Hepatocyte (in vitro differentiated cells): ENCODE measurements around the gene TMEM131. TPM values are rescaled to one million over a fixed set of nuclear protein-coding genes. Genes with fewer than 3 reads are reported as not detected.

Experiments used
- DNase-seq: peaks from one replicate; pipeline ENCODE4 v3.0.0-alpha.2; 2016; ENCODE audit warnings: low spot score
- H2AFZ ChIP-seq: fragments of 200-600 bp; sonication (generic); 2 replicates; pipeline ENCODE4 v1.6.0; 2016; ENCODE audit warnings: antibody characterized with exemption, mild to moderate bottlenecking
- H3K27ac ChIP-seq: fragments of 200-600 bp; sonication (generic); 2 replicates; pipeline ENCODE4 v1.5.1; 2016; ENCODE audit warnings: mild to moderate bottlenecking
- H3K27me3 ChIP-seq: fragments of 200-600 bp; sonication (generic); 2 replicates; pipeline ENCODE4 v1.6.1; 2016
- H3K36me3 ChIP-seq: fragments of 200-600 bp; sonication (generic); replicated peaks from 2 replicates; pipeline ENCODE4 v1.5.1; 2016; ENCODE audit warnings: low read depth; ENCODE audit not compliant: insufficient read depth
- H3K4me1 ChIP-seq: fragments of 200-600 bp; sonication (generic); 2 replicates; pipeline ENCODE4 v1.5.1; 2016; ENCODE audit warnings: mild to moderate bottlenecking, moderate library complexity; ENCODE audit not compliant: insufficient read depth
- H3K4me2 ChIP-seq: fragments of 200-600 bp; sonication (generic); 2 replicates; pipeline ENCODE4 v1.6.0; 2016
- H3K4me3 ChIP-seq: fragments of 200-600 bp; sonication (generic); 2 replicates; pipeline ENCODE4 v1.5.1; 2016; ENCODE audit warnings: mild to moderate bottlenecking
- H3K79me2 ChIP-seq: fragments of 200-600 bp; sonication (generic); 2 replicates; pipeline ENCODE4 v1.6.0; 2017; ENCODE audit warnings: mild to moderate bottlenecking
- H3K9me2 ChIP-seq: fragments of 200-600 bp; sonication (generic); replicated peaks from 2 replicates; pipeline ENCODE4 v1.6.0; 2017; ENCODE audit warnings: mild to moderate bottlenecking; ENCODE audit not compliant: insufficient read depth
- H3K9me3 ChIP-seq: fragments of 200-600 bp; sonication (generic); 2 replicates; pipeline ENCODE4 v1.5.1; 2016; ENCODE audit warnings: low read depth, mild to moderate bottlenecking
- H4K20me1 ChIP-seq: fragments of 200-600 bp; sonication (generic); 2 replicates; pipeline ENCODE4 v1.6.0; 2016; ENCODE audit warnings: mild to moderate bottlenecking; ENCODE audit not compliant: insufficient read depth, poor library complexity, severe bottlenecking
- EZH2 ChIP-seq: fragments of 200-600 bp; sonication (generic); IDR thresholded peaks from 2 replicates; pipeline ENCODE4 v1.6.1; 2016; ENCODE audit warnings: antibody characterized with exemption, mild to moderate bottlenecking, borderline replicate concordance
- EZH2phosphoT487 ChIP-seq: fragments of 200-600 bp; sonication (generic); IDR thresholded peaks from one replicate; pipeline ENCODE4 v1.6.1; 2018; ENCODE audit warnings: antibody characterized with exemption, mild to moderate bottlenecking, low read depth, moderate library complexity; ENCODE audit not compliant: unreplicated experiment, severe bottlenecking
- WGBS: methylation state at CpG from one replicate; pipeline ENCODE4 v1.1.6; 2016; ENCODE audit warnings: low lambda C conversion rate; ENCODE audit errors: missing lambda C conversion rate; 5-methylcytosine and 5-hydroxymethylcytosine counted together
- polyA plus RNA-seq: library from polyadenylated mRNA; unstranded; fragments of >200 nt; fragmentation: Nextera tagmentation; extraction: Ambion mirVana; gene quantifications from 2 replicates; pipeline ENCODE4 v1.2.1, GENCODE V29; 2016
- total RNA-seq: library from RNA; depleted of rRNA; stranded (reverse); fragments of >200 nt; gene quantifications from 2 replicates; pipeline ENCODE4 v1.2.3, GENCODE V29; 2014
- TF ChIP-seq, protein P1 (sequence below): fragments of 200-600 bp; sonication (generic); IDR thresholded peaks from 2 replicates; pipeline ENCODE4 v1.5.1; 2016; ENCODE audit warnings: antibody characterized with exemption, mild to moderate bottlenecking; ENCODE audit not compliant: poor library complexity

Gene TMEM131
- total and polyA plus RNA-seq, 2 experiments from 2014 or later: 17.5 to 42.1 TPM

- no peak overlapping the region for H3K4me3 ChIP-seq
- 88% methylated on average over 18 of the region's 20 CpGs for WGBS
- H3K9me2 ChIP-seq: no peaks in the 10 kb centered on the region
- no peaks in the 10 kb centered on the region for H3K36me3 ChIP-seq
- no peaks in the 10 kb centered on the region for H3K79me2 ChIP-seq
- H3K4me2 ChIP-seq: no peak overlapping the region
- H3K4me1 ChIP-seq: no peaks in the 10 kb centered on the region
- H3K9me3 ChIP-seq: no peaks in the 10 kb centered on the region
- no peak overlapping the region for H2AFZ ChIP-seq
- DNase-seq: no peak
- no peak overlapping the region for H3K27ac ChIP-seq
- no peaks in the 10 kb centered on the region for H4K20me1 ChIP-seq
- TF ChIP-seq EZH2 (no peak), EZH2phosphoT487 (no peak)
- TF ChIP-seq, protein P1, sequence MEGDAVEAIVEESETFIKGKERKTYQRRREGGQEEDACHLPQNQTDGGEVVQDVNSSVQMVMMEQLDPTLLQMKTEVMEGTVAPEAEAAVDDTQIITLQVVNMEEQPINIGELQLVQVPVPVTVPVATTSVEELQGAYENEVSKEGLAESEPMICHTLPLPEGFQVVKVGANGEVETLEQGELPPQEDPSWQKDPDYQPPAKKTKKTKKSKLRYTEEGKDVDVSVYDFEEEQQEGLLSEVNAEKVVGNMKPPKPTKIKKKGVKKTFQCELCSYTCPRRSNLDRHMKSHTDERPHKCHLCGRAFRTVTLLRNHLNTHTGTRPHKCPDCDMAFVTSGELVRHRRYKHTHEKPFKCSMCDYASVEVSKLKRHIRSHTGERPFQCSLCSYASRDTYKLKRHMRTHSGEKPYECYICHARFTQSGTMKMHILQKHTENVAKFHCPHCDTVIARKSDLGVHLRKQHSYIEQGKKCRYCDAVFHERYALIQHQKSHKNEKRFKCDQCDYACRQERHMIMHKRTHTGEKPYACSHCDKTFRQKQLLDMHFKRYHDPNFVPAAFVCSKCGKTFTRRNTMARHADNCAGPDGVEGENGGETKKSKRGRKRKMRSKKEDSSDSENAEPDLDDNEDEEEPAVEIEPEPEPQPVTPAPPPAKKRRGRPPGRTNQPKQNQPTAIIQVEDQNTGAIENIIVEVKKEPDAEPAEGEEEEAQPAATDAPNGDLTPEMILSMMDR: no peak
- no peaks in the 10 kb centered on the region for H3K27me3 ChIP-seq
Measured at GRCh38 chr2:97736608-97737330, 259.0 kb downstream of the TMEM131 start.

DNA sequence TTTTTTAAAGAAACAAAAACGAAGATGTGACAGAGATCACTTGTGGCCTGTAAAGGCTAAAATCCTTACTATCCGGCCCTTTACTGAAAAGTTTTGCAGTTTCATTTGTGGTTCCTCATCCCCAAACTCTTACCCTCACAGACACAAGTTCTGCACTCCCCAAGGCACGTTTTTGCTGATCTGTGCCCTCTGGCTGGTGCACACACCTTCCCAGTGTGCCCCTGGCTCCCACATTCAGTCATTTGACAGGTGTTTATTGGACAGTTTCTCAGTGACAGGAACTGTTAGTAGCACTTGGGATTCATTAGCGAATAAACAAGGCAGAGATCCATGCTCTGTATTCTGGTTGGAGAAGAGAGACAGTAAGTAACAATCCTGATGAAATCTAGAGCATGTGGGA is 259.6 kb downstream of the TMEM131 start:
- WGBS: 86% methylated on average over 4 of the region's 4 CpGs
- no peak overlapping the region for H2AFZ ChIP-seq

DNA sequence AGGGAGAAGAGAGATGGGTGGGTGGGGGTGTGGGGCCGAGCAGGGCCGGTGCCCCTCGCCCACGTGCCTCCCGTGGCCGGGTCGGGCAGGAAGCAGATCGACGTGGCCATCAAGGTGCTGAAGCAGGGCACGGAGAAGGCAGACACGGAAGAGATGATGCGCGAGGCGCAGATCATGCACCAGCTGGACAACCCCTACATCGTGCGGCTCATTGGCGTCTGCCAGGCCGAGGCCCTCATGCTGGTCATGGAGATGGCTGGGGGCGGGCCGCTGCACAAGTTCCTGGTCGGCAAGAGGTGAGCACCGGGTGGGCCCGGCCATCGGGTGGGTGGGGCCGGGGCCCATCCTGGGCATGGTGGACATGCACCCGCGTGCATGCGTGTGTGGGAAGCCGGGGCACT is 260.6 kb downstream of the TMEM131 start:
- TF ChIP-seq EZH2: no peak
- TF ChIP-seq EZH2phosphoT487: no peak
- TF ChIP-seq, protein P1: no peak
- Histone ChIP-seq H3K9me2 (no peaks in the 10 kb centered on the region), H3K4me2 (no peak overlapping the region), H3K36me3 (no peaks in the 10 kb centered on the region), H3K4me1 (no peaks in the 10 kb centered on the region), H3K79me2 (no peaks in the 10 kb centered on the region), H3K27me3 (no peaks in the 10 kb centered on the region), H3K9me3 (no peaks in the 10 kb centered on the region), H3K27ac (no peak overlapping the region), H2AFZ (no peak overlapping the region), H4K20me1 (no peaks in the 10 kb centered on the region), H3K4me3 (no peak overlapping the region)
- DNase-seq: no peak
- WGBS: 95% methylated on average over 24 of the region's 29 CpGs

More for the DNA sequence above, 259.6 kb downstream of the TMEM131 start:
- TF ChIP-seq, protein P1: no peak
- TF ChIP-seq EZH2: no peak
- TF ChIP-seq EZH2phosphoT487: no peak
- Histone ChIP-seq H3K4me3 (no peak overlapping the region), H3K4me2 (no peak overlapping the region), H3K9me3 (no peaks in the 10 kb centered on the region), H3K36me3 (no peaks in the 10 kb centered on the region), H3K4me1 (no peaks in the 10 kb centered on the region), H3K27ac (no peak overlapping the region), H4K20me1 (no peaks in the 10 kb centered on the region), H3K9me2 (no peaks in the 10 kb centered on the region), H3K27me3 (no peaks in the 10 kb centered on the region), H3K79me2 (no peaks in the 10 kb centered on the region)
- DNase-seq: no peak
